HuH-7.5 (cell line): ENCODE results near the gene KCNE4.

Source experiments
- DNase-seq: peaks from one replicate; pipeline ENCODE4 v3.0.0; 2011; ENCODE audit warnings: low spot score

Gene KCNE4

DNA sequence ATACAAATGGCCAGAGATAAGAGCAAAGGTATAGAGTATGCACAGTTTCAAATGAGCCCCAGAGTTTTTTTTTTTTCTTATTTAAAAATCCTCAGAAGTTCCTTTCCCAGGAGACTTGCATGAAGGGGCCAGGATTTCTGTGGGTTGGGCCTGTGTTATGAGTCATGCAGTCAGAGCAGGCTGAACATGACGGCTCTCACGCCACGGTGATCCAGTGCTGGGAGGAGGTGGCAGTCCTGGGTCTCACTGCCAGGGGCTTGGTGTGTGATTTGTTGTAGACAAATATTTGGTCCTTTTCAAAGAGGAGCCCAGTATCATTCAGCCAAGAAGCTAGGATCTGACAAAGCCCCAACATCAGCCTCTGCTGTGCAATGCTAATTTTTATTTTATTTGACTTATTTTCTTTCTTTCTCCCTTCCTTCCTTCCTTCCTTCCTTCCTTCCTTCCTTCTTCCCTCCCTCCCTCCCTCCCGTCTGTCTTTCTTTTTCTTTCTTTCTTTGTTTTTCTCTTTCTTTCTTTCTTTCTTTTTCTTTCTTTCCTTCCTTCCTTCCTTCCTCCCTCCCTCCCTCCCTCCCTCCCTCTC lies 10.4 kb upstream of the KCNE4 start:
- DNase-seq = no peak

GRCh38 chr2:223042284-223042683 lies 9.7 kb upstream of the KCNE4 start:
- DNase-seq = no peak

GRCh38 chr2:223042704-223043118 lies 9.3 kb upstream of the KCNE4 start:
- no peak for DNase-seq

DNA sequence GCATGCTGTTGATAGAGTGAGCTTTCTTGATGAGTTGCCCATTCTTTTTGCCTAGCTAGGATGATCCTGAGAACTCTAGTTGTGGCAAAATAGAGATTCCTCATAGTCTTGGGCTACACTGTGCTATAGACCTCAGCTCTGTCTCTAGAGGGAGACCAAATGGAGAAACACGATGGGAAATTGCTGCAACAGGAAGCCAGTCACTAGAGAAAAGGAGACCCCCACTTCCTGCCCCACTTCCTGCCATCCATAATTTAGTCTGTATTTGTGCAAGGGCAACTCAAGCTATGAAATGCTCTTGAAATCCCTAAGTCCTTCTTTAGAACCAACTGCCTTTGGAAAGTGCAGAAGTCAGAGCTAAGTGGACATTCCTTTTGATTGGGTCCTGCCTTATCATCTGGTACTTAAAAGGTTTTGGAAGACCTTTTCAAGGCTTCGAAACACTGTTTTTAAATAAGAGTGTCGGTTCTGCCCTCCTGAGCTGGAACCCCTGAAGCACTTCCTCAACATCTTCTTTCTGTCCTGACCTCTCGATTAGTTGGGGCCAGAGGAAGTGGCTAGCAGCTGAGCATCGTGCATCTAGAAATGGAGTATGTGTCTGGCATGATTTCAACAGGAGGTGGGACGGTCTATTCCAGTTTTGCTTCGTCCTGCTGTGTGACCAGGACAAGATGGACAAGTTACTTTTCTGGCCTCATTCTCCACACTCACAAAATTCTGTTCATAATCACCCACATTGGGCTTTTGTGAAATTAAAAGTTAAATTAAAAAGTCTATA lies 8.6 kb upstream of the KCNE4 start:
- no peak for DNase-seq

GRCh38 chr2:223044092-223044836 lies 7.7 kb upstream of the KCNE4 start:
- no peak for DNase-seq

DNA sequence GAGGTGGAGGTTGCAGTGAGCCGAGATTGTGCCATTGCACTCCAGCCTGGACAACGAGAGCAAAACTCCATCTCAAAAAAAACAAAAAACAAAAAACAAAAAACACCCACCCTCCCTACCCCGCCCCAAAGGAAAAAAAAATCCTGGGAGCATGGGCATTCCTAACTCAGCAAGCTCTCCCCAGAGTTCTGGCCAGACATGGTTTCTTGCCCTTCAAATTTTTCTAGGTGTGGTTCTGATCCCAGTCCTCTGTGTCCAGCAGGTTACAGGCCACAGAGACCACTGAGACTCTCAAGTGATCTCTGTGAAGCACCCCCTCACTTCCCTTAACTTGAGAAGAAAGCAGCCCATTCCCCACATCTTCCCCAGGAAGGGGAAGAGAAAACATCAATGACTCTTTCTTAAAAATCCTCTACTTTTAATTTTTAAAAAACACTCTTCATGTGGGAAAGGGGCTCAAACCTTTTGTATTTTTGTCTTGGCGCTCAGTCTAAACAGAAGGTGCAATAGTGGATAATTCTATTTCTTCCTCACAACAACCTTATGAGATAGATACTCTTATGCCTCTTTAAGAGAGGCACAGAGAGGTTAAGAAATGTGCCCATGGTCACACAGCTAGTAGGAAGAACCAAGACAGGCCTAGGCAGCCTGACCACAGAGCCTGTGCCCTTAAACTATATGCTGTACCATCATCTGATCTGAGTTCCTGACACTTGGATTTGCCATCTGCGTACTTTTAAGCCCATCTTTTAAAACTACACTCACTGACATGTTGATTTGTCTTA lies 6.9 kb upstream of the KCNE4 start:
- no peak for DNase-seq

- DNase-seq = no peak
These were observed 5.4 kb upstream of the KCNE4 start for GRCh38 chr2:223046470-223047040.

DNA sequence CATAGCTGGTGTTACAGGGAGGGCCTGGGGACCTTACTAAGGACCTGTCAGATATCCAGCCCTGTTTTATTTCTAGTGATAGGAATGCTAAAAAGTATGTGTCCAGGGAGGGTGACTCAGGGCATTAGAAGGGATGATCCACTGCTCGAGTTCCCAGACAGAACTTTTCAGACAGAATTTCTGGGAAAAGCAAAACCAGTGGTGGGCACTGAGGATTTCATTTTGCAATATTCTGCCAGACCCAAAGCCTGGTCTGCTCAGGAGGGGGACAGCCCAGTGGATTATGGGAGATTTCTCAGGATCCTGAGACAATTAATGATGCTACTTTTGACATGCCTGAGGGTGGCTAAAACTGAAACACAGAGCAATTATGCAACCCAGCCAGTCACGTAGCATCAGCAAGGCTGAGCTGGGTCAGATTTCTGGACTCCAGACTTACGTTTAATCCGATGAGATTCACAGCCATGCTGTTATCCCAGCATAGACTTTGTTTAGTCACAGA lies 4.7 kb upstream of the KCNE4 start:
- no peak for DNase-seq

- DNase-seq = no peak
These were observed 3.5 kb upstream of the KCNE4 start for GRCh38 chr2:223048519-223048918.

DNA sequence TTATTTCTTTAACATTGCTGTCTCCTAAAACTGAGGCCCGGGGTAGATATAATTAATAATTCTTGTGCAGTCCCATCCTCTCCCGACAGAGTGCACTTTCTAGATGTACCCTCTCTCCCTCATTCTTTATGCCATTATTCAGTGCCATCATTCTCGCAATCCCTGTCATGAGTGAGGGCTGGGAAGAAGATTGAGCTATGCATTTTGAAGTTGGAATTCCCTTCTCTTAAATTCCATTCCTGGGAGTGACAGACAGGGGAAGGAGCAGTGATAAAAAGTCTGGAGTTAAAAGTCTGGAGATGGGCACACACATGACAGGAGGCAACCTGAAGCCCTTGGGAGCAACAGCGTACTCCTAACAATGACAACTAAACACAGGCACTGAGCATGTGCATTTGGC lies 2.6 kb upstream of the KCNE4 start:
- no peak for DNase-seq

DNA sequence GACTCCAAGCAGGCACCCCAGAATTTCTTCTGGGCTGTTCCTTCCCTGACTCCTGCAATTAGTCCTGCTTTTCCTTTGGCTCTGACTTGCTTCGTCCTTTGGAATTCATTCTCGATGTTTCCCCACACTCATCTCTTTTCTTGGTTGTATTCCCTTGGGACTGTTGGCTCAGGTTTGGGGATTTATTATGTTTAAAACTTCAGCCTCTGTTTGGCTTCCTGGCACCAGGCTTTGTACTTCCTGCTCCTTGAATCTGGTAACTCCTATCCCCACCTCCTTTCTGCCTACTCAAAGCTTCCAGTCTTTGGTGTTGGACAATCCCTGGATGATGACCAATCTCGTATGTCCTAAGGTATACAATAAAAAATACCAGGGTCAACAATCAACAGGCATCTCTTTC lies 1.8 kb upstream of the KCNE4 start:
- no peak for DNase-seq

GRCh38 chr2:223050900-223051504 lies 988 bp upstream of the KCNE4 start:
- no peak for DNase-seq

- no peak for DNase-seq
These were observed 826 bp downstream of the KCNE4 start for GRCh38 chr2:223052548-223053483.

GRCh38 chr2:223053484-223054192 lies 1.6 kb downstream of the KCNE4 start:
- DNase-seq = no peak

DNA sequence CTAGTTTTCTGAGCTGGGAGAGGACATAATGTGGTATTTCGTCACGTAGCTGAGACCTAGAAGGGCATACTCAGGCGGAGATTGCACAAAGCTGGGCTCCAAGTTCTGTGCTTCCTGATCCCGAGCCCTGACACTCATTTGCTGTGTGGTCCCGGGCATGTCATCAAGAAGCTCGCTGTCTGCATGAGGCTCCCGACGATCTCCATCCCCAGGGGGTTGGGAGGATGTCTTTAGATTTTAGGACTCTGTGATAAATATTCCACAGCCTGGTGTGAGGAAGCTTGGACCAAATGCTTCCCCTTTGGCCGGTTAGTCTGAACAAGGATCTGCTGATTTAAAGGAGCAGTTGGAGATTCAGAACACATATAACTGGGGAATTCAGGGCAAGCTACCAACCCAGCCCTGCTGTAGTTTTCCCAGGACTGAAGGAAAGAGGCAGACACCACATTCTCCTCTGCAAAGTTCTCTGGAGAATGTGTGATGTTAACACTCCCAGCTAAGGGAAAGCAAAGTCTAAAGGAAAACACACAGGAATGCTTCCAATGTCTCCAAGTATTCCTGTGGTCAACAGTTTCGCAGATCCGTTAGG lies 2.3 kb downstream of the KCNE4 start:
- DNase-seq = no peak

- DNase-seq = no peak
These were observed 3.1 kb downstream of the KCNE4 start for GRCh38 chr2:223055140-223055539.

DNA sequence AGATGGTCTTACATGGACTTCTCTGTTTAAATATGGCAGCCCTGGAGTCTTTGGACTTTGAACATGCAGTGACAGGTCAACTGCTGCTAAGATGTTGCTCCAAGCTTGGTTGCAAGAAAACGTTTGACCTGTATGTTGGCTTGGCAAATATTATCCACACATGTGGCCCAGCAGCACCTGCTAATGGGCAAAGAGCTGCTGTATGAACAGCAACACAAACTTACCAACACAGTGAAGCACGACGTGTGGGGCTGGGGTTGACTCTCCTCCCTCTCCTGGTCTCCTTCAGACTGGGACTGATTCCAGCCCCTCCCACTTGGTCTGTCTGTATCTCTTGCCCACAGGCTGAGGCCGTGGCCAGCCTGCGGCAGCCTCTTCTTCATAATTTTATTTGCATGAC lies 3.8 kb downstream of the KCNE4 start:
- no peak for DNase-seq

GRCh38 chr2:223056701-223057418 lies 4.9 kb downstream of the KCNE4 start:
- DNase-seq = no peak

DNA sequence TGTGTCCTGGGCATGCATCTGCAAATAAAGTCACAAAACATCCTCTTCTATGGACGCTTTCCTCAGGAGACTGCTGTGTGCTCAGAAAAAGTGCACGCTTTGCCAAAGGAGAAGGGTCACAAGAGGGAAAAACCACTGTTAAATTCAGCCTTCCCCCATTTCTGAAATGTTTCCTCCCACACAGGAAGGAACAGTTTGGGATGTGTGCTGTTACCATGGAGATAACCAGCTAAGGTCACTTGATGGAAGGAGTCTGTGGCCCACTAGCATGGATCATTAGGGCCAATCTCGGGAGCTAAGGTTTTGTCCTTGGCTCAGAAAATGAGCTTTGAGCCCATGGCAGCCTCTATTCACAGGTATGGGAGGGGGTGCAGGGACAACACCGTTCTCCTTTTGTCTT lies 5.6 kb downstream of the KCNE4 start:
- DNase-seq = no peak
